A549 (cell line): ENCODE measurements around the gene TCEANC2.

Experiments
- CHD4 ChIP-seq: fragments of 200-600 bp; sonication (generic); IDR thresholded peaks from 2 replicates; pipeline ENCODE4 v1.6.1; 2016; ENCODE audit warnings: antibody characterized with exemption, mild to moderate bottlenecking, borderline replicate concordance
- ELK1 ChIP-seq: fragments of 150-350 bp; IDR thresholded peaks from 2 replicates; pipeline ENCODE4 v1.6.1; 2014; ENCODE audit warnings: low read depth, mild to moderate bottlenecking, low read length
- POLR2A ChIP-seq: IDR thresholded peaks from 2 replicates; pipeline ENCODE4 v1.6.1; 2012; ENCODE audit warnings: mild to moderate bottlenecking, low read length
- RAD21 ChIP-seq, 2 experiments: fragments of >200 bp in 1 of 2; sonication (Bioruptor Twin) in 1 of 2; formaldehyde crosslinking in 1 of 2; IDR thresholded peaks in 1 of 2; conservative IDR thresholded peaks in 1 of 2; 2 replicates in 1 of 2; 3 replicates in 1 of 2; pipeline ENCODE4 v1.6.1; 2012 to 2018; ENCODE audit warnings: inconsistent platforms in 1 of 2
- TF ChIP-seq, protein P1 (sequence below): fragments of >200 bp; sonication (Bioruptor Twin); formaldehyde crosslinking; IDR thresholded peaks from 3 replicates; pipeline ENCODE4 v1.5.1; 2016

DNA sequence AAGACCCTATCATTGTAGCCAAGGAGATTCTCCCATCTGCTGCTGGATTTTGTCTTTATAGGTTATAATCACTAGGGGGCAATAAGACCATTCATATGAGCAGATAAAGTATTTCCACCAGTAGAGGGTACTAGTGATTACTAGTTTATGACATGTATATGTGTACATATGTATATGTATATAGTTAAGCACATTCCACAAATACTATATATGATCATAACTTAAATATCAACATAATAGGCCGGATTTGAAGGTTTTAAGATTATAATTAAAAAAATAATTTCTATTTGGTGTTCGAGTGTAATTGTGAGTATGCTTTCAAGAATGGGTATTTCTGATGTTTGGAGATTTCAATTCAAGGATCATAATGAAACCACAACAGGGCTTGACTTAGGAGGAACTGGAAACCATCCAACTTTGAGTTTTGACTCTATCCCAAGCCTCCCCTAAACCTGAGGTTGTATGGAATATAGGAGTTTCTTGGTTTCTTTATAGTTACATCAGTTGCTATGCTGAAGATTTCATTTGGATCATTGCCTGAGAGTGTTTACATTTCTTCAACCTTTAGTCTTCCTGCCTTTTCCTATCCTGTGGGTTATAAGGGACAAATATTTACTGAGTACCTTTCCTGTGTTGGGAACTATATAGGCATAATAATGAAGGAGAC, 16.9 kb downstream of the TCEANC2 start:
- TF ChIP-seq POLR2A (no peak), CHD4 (no peak), ELK1 (no peak), RAD21 (conservative IDR thresholded peaks at IDR 0.05 in 1 of 2, IDR thresholded peaks at IDR 0.05 in 1 of 2) (peak; percentile 81 to 84)
- TF ChIP-seq, protein P1, sequence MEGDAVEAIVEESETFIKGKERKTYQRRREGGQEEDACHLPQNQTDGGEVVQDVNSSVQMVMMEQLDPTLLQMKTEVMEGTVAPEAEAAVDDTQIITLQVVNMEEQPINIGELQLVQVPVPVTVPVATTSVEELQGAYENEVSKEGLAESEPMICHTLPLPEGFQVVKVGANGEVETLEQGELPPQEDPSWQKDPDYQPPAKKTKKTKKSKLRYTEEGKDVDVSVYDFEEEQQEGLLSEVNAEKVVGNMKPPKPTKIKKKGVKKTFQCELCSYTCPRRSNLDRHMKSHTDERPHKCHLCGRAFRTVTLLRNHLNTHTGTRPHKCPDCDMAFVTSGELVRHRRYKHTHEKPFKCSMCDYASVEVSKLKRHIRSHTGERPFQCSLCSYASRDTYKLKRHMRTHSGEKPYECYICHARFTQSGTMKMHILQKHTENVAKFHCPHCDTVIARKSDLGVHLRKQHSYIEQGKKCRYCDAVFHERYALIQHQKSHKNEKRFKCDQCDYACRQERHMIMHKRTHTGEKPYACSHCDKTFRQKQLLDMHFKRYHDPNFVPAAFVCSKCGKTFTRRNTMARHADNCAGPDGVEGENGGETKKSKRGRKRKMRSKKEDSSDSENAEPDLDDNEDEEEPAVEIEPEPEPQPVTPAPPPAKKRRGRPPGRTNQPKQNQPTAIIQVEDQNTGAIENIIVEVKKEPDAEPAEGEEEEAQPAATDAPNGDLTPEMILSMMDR = peak; percentile 90
